GM12865 (cell line): ENCODE data around the gene ZBTB42.

Experiments used
- DNase-seq: peaks from one replicate; pipeline ENCODE4 v3.0.0; 2010; ENCODE audit warnings: low read depth
- H3K4me3 ChIP-seq: 2 replicates; pipeline ENCODE4 v1.5.1; 2011; ENCODE audit warnings: mild to moderate bottlenecking, low read depth, low read length, control low read depth
- CTCF ChIP-seq: IDR thresholded peaks from 2 replicates; pipeline ENCODE4 v1.5.1; 2011; ENCODE audit warnings: low read length, control low read depth, low read depth, inconsistent platforms; ENCODE audit not compliant: insufficient read depth; ENCODE audit errors: missing control alignments

ZBTB42 gene

GRCh38 chr14:104770072-104770579 is 30.8 kb upstream of the ZBTB42 start:
- no peak for TF ChIP-seq CTCF
- DNase-seq, result no peak
- no peak overlapping the region for H3K4me3 ChIP-seq

GRCh38 chr14:104770851-104771272 is 30.0 kb upstream of the ZBTB42 start:
- peak; percentile 68 for TF ChIP-seq CTCF
- no peak overlapping the region for H3K4me3 ChIP-seq
- no peak for DNase-seq

- no peak overlapping the region for H3K4me3 ChIP-seq
- no peak for DNase-seq
- no peak for TF ChIP-seq CTCF
Observed at GRCh38 chr14:104771374-104771773, 29.5 kb upstream of the ZBTB42 start.

GRCh38 chr14:104771918-104772706 is 28.8 kb upstream of the ZBTB42 start:
- no peak overlapping the region for H3K4me3 ChIP-seq
- no peak for TF ChIP-seq CTCF
- no peak for DNase-seq

GRCh38 chr14:104772707-104773504 is 28.0 kb upstream of the ZBTB42 start:
- no peak overlapping the region for H3K4me3 ChIP-seq
- no peak for DNase-seq
- no peak for TF ChIP-seq CTCF

- no peak overlapping the region for H3K4me3 ChIP-seq
- DNase-seq, result no peak
- TF ChIP-seq CTCF, result no peak
Observed at GRCh38 chr14:104773505-104774452, 27.1 kb upstream of the ZBTB42 start.
